ENCODE data around the gene ZSCAN30.
"Not testable (repeated sequence)": the region's sequence is repeated elsewhere in the genome, so short reads cannot be mapped to it uniquely, and the experiment has no call there.

ZSCAN30 gene

GRCh38 chr18:35227254-35227653, 62.8 kb downstream of the ZSCAN30 start:
- no peak for DNase-seq

- no peak for DNase-seq
Observed at GRCh38 chr18:35223797-35224196, 66.2 kb downstream of the ZSCAN30 start.

GRCh38 chr18:35220424-35220823, 69.6 kb downstream of the ZSCAN30 start:
- DNase-seq, result no peak

GRCh38 chr18:35219331-35219730, 70.7 kb downstream of the ZSCAN30 start:
- DNase-seq, result not testable (repeated sequence)

GRCh38 chr18:35216611-35217010, 73.4 kb downstream of the ZSCAN30 start:
- DNase-seq, result not testable (repeated sequence)

- no peak for DNase-seq
Observed at GRCh38 chr18:35215026-35215425, 75.0 kb downstream of the ZSCAN30 start.

- DNase-seq, result not testable (repeated sequence)
Observed at GRCh38 chr18:35205746-35206458, 84.1 kb downstream of the ZSCAN30 start.

GRCh38 chr18:35205199-35205712, 84.8 kb downstream of the ZSCAN30 start:
- no peak for DNase-seq

GRCh38 chr18:35203067-35203466, 87.0 kb downstream of the ZSCAN30 start:
- no peak for DNase-seq

- no peak for DNase-seq
Observed at GRCh38 chr18:35201256-35201931, 88.6 kb downstream of the ZSCAN30 start.

Data from activated gamma-delta T cell (primary cell).